PC-3 (cell line): ENCODE results near the gene HNRNPA1. TPM values are rescaled to one million over a fixed set of nuclear protein-coding genes. Genes with fewer than 3 reads are reported as not detected.
A peak's percentile ranks its signal among the peaks of the same experiment; 100 is the strongest.

ENCODE experiments used
- ATAC-seq: fragments of 200-7000 bp; cut with Tn5 transposase; 2 replicates; pipeline ENCODE4 v1.9.1; 2020; ENCODE audit warnings: mild to moderate bottlenecking, moderate library complexity
- BruUV-seq: library from RNA; stranded (reverse); fragments of 400-500 nt; replicated peaks from 2 replicates; lab custom pipeline; 2021; lab: Mats Ljungman, UMichigan
- CTCF ChIA-PET: fragments of 300-600 bp; sonication (Branson Sonifier 250); formaldehyde crosslinking; loops from one replicate; lab custom pipeline; 2022; ENCODE audit warnings: antibody characterized with exemption; lab: Charles Lee
- POLR2A ChIA-PET: fragments of 300-600 bp; sonication (Branson Sonifier 250); formaldehyde crosslinking; loops from one replicate; lab custom pipeline; 2022; ENCODE audit warnings: antibody characterized with exemption; ENCODE audit not compliant: unreplicated experiment; lab: Charles Lee
- DNase-seq: peaks from one replicate; pipeline ENCODE4 v3.0.0-alpha.2; 2015
- H2AFZ ChIP-seq: fragments of 300-600 bp; sonication (generic); 2 replicates; pipeline ENCODE4 v1.6.0; 2016; ENCODE audit warnings: antibody characterized with exemption, low read length
- H3F3A ChIP-seq: fragments of 300-600 bp; sonication (generic); one replicate; pipeline ENCODE4 v1.6.0; 2017; ENCODE audit warnings: antibody characterized with exemption, low read length, control low read depth, mild to moderate bottlenecking; ENCODE audit not compliant: unreplicated experiment
- H3K27ac ChIP-seq: fragments of 300-600 bp; sonication (generic); 2 replicates; pipeline ENCODE4 v1.5.1; 2016; ENCODE audit warnings: mild to moderate bottlenecking, low read length
- H3K27me3 ChIP-seq: fragments of 300-600 bp; sonication (generic); 2 replicates; pipeline ENCODE4 v1.6.1; 2016; ENCODE audit warnings: low read length, mixed read lengths
- H3K36me3 ChIP-seq: fragments of 300-600 bp; sonication (generic); 2 replicates; pipeline ENCODE4 v1.6.1; 2016; ENCODE audit warnings: low read depth, mixed run types, low read length, mixed read lengths
- H3K4me1 ChIP-seq: fragments of 300-600 bp; sonication (generic); 2 replicates; pipeline ENCODE4 v1.5.1; 2016; ENCODE audit warnings: low read length; ENCODE audit not compliant: insufficient read depth
- H3K4me2 ChIP-seq: fragments of 300-600 bp; sonication (generic); 2 replicates; pipeline ENCODE4 v1.6.0; 2016; ENCODE audit warnings: low read length
- H3K4me3 ChIP-seq: fragments of 300-600 bp; sonication (generic); 2 replicates; pipeline ENCODE4 v1.5.1; 2016; ENCODE audit warnings: mild to moderate bottlenecking, low read length, mixed read lengths
- H3K79me2 ChIP-seq: fragments of 300-600 bp; sonication (generic); 2 replicates; pipeline ENCODE4 v1.6.1; 2017; ENCODE audit warnings: low read length, mixed read lengths
- H3K9ac ChIP-seq: fragments of 300-600 bp; sonication (generic); 2 replicates; pipeline ENCODE4 v1.6.0; 2016; ENCODE audit warnings: mild to moderate bottlenecking, low read length
- H3K9me2 ChIP-seq: fragments of 300-600 bp; sonication (generic); replicated peaks from 2 replicates; pipeline ENCODE4 v1.6.1; 2016; ENCODE audit warnings: mixed run types, low read length, mixed read lengths
- H3K9me3 ChIP-seq: fragments of 300-600 bp; sonication (generic); 2 replicates; pipeline ENCODE4 v1.6.1; 2016; ENCODE audit warnings: low read length, mixed read lengths
- H4K20me1 ChIP-seq: fragments of 300-600 bp; sonication (generic); 2 replicates; pipeline ENCODE4 v1.6.1; 2016; ENCODE audit warnings: low read length, mixed read lengths
- CTCF ChIP-seq: fragments of 300-600 bp; sonication (generic); conservative IDR thresholded peaks from 2 replicates; pipeline ENCODE4 v1.5.1; 2017; ENCODE audit warnings: antibody characterized with exemption, low read depth, mild to moderate bottlenecking, low read length
- EZH2 ChIP-seq: fragments of 300-600 bp; sonication (generic); IDR thresholded peaks from one replicate; pipeline ENCODE4 v1.6.1; 2017; ENCODE audit warnings: antibody characterized with exemption, mild to moderate bottlenecking, low read length; ENCODE audit not compliant: unreplicated experiment
- EZH2phosphoT487 ChIP-seq: fragments of 300-600 bp; sonication (generic); IDR thresholded peaks from 2 replicates; pipeline ENCODE4 v1.6.1; 2018; ENCODE audit warnings: mild to moderate bottlenecking, antibody characterized with exemption, low read length, borderline replicate concordance
- intact Hi-C: fragments of 100-400 bp; cut with micrococcal nuclease; formaldehyde crosslinking; loops from 2 replicates; pipeline ENCODE4 v1.9.0; 2023
- total RNA-seq: library from RNA; depleted of rRNA; stranded (reverse); fragments of >200 nt; gene quantifications from 2 replicates; pipeline ENCODE4 v1.2.3, GENCODE V29; 2014

Gene HNRNPA1
- total RNA-seq, 1 experiment from 2014 or later = 465 TPM

GRCh38 chr12:54298904-54299303 is 18.4 kb downstream of the HNRNPA1 start:
- Histone ChIP-seq H3F3A (no peaks in the 10 kb centered on the region), H3K9me3 (no peaks in the 10 kb centered on the region), H3K9ac (no peak overlapping the region), H3K79me2 (no peaks in the 10 kb centered on the region), H3K4me3 (no peak overlapping the region), H3K27ac (no peak overlapping the region), H3K27me3 (no peaks in the 10 kb centered on the region), H4K20me1 (no peaks in the 10 kb centered on the region), H2AFZ (no peak overlapping the region), H3K4me2 (no peak overlapping the region), H3K4me1 (peaks cover 20% of the 10 kb centered on the region), H3K36me3 (peaks cover 2% of the 10 kb centered on the region; the same call in 1 of the 2 replicates), H3K9me2 (no peaks in the 10 kb centered on the region)
- DNase-seq = peak; percentile 3
- BruUV-seq = no TSS peak
- TF ChIP-seq EZH2 (no peak), CTCF (no peak), EZH2phosphoT487 (no peak)
- CTCF ChIA-PET = interaction anchor here (0.7 kb wide), 1 partner anchor 53 kb away, joined by 6 read pairs; no protein-coding TSS in a partner anchor
- ATAC-seq = no peak
- POLR2A ChIA-PET = no interaction called here
- intact Hi-C loops = no loop called here

- intact Hi-C loops = no loop called here
- H3K79me2 ChIP-seq = no peaks in the 10 kb centered on the region
- H3K36me3 ChIP-seq = no peaks in the 10 kb centered on the region
- H4K20me1 ChIP-seq = no peaks in the 10 kb centered on the region
- H3K4me2 ChIP-seq = peak overlapping the region; percentile 88
- H3K4me1 ChIP-seq = peaks cover 24% of the 10 kb centered on the region
- DNase-seq (peak; percentile 37), ATAC-seq (no peak)
- H3K9me3 ChIP-seq = no peaks in the 10 kb centered on the region
- CTCF ChIA-PET = no interaction called here
- POLR2A ChIA-PET = interaction anchor here (0.5 kb wide), 1 partner anchor 289 kb away, joined by 3 read pairs; no protein-coding TSS in a partner anchor
- no peaks in the 10 kb centered on the region for H3F3A ChIP-seq
- BruUV-seq = no TSS peak
- H2AFZ ChIP-seq = 0 out of 2 replicates have a peak overlapping the region, but pooled peaks have one; percentile 79
- no peak overlapping the region for H3K27ac ChIP-seq
- H3K9ac ChIP-seq = no peak overlapping the region
- H3K4me3 ChIP-seq = no peak overlapping the region
- no peak for TF ChIP-seq CTCF
- no peak for TF ChIP-seq EZH2phosphoT487
- TF ChIP-seq EZH2 = no peak
- H3K9me2 ChIP-seq = no peaks in the 10 kb centered on the region
- no peaks in the 10 kb centered on the region for H3K27me3 ChIP-seq
Observed at GRCh38 chr12:54299515-54300224, 19.1 kb downstream of the HNRNPA1 start.

- Histone ChIP-seq H3F3A (no peaks in the 10 kb centered on the region), H3K4me1 (peaks cover 24% of the 10 kb centered on the region), H2AFZ (peak overlapping the region; percentile 79), H3K27me3 (no peaks in the 10 kb centered on the region), H3K9ac (no peak overlapping the region), H3K36me3 (no peaks in the 10 kb centered on the region), H3K9me2 (no peaks in the 10 kb centered on the region), H4K20me1 (no peaks in the 10 kb centered on the region), H3K27ac (no peak overlapping the region), H3K4me2 (peak overlapping the region; percentile 88), H3K4me3 (peak overlapping the region; percentile 62), H3K9me3 (no peaks in the 10 kb centered on the region), H3K79me2 (no peaks in the 10 kb centered on the region)
- POLR2A ChIA-PET = no interaction called here
- no peak for DNase-seq
- no TSS peak for BruUV-seq
- TF ChIP-seq EZH2phosphoT487 (no peak), EZH2 (no peak), CTCF (no peak)
- ATAC-seq = no peak; the same call in 1 of the 2 replicates
- CTCF ChIA-PET = no interaction called here
- intact Hi-C loops = no loop called here
Observed at GRCh38 chr12:54300225-54300731, 19.8 kb downstream of the HNRNPA1 start.
